Gastrocnemius medialis (tissue), 4 donors: ENCODE data around the gene RAB12. TPM values are rescaled to one million over a fixed set of nuclear protein-coding genes. Genes with fewer than 3 reads are reported as not detected.

Source experiments
- ATAC-seq, 2 donors: fragments of 150-250 bp; one replicate each; pipeline ENCODE4 v1.9.1; 2016
- DNase-seq, 2 donors: peaks; one replicate each; pipeline ENCODE4 v3.0.0-alpha.2; 2019
- H3K27ac ChIP-seq, 4 donors: fragments of 200-600 bp; sonication (generic); 1 replicate in 1 of 4; 2 replicates in 3 of 4; pipeline ENCODE4 v1.5.1; 2016 to 2018; ENCODE audit warnings: mild to moderate bottlenecking in 2 of 4, moderate library complexity in 1 of 4
- H3K27me3 ChIP-seq, 3 donors: fragments of 200-600 bp; sonication (generic) in 2 of 3; 1 replicate in 1 of 3; 2 replicates in 2 of 3; pipeline versions ENCODE4 v1.5.1 to v1.6.0; 2016 to 2019; ENCODE audit warnings: mild to moderate bottlenecking in 1 of 3, moderate library complexity in 1 of 3
- H3K36me3 ChIP-seq, 2 donors: fragments of 200-600 bp; sonication (generic) in 1 of 2; one replicate each; pipeline ENCODE4 v1.5.1; 2017 to 2018
- H3K4me1 ChIP-seq, 2 donors: fragments of 200-600 bp; sonication (generic) in 1 of 2; one replicate each; pipeline ENCODE4 v1.5.1; 2016 to 2017; ENCODE audit warnings: mild to moderate bottlenecking in 2 of 2
- H3K4me3 ChIP-seq, 4 donors: fragments of 200-600 bp; sonication (generic) in 3 of 4; 1 replicate in 1 of 4; 2 replicates in 3 of 4; pipeline ENCODE4 v1.5.1; 2016 to 2019; ENCODE audit warnings: mild to moderate bottlenecking in 2 of 4
- H3K9me3 ChIP-seq, 3 donors: fragments of 200-600 bp; sonication (generic) in 2 of 3; 1 replicate in 1 of 3; 2 replicates in 2 of 3; pipeline ENCODE4 v1.5.1; 2016 to 2019
- CTCF ChIP-seq, 5 experiments: fragments of 450-650 bp in 3 of 5; fragments of 200-600 bp in 2 of 5; sonication (generic) in 2 of 5; IDR thresholded peaks in 4 of 5; conservative IDR thresholded peaks in 1 of 5; 1 replicate in 4 of 5; 2 replicates in 1 of 5; pipeline ENCODE4 v1.5.1; 2016 to 2019; ENCODE audit warnings: antibody characterized with exemption in 5 of 5, mild to moderate bottlenecking in 3 of 5, moderate library complexity in 3 of 5
- POLR2A ChIP-seq, 2 donors: fragments of 450-650 bp; IDR thresholded peaks; one replicate each; pipeline ENCODE4 v1.6.1; 2017; ENCODE audit warnings: antibody characterized with exemption in 2 of 2, mild to moderate bottlenecking in 2 of 2, moderate library complexity in 2 of 2
- in situ Hi-C, 4 donors: fragments of 200-750 bp; cut with MboI; loops; one replicate each; pipeline versions ENCODE4 v1.15.0 to v1.8.0; 2017; ENCODE audit warnings: low sequenced_read_pairs in 4 of 4
- intact Hi-C: fragments of 100-400 bp; cut with DNase I; formaldehyde crosslinking; loops from one replicate; pipeline ENCODE4 v1.15.1; 2023; ENCODE audit warnings: low total_unique reads
- total RNA-seq, 4 donors: library from RNA; depleted of rRNA; stranded (reverse); fragments of >200 nt; gene quantifications; one replicate each; pipeline versions ENCODE4 v1.1.0 to v1.2.3, GENCODE V29; 2016

RAB12 gene
- total RNA-seq, 4 donors from 2014 or later = 152 to 243 (median 213) TPM

GRCh38 chr18:8673256-8674209, 64.3 kb downstream of the RAB12 start:
- intact Hi-C loops = no loop called here
- Histone ChIP-seq H3K27ac (no peak overlapping the region), H3K27me3 (no peaks in the 10 kb centered on the region), H3K4me3 (no peak overlapping the region), H3K36me3 (no peaks in the 10 kb centered on the region), H3K9me3 (no peaks in the 10 kb centered on the region), H3K4me1 (no peaks in the 10 kb centered on the region)
- TF ChIP-seq POLR2A (IDR thresholded peaks at IDR 0.05) (no peak), CTCF (IDR thresholded peaks at IDR 0.05 in 4 of 5, conservative IDR thresholded peaks at IDR 0.05 in 1 of 5) (no peak)
- in situ Hi-C loops = loop anchor here in 1 of 4 donors (25.0 kb wide), 2 partner anchors 489 to 664 kb away; partner anchors contain the start of gene TWSG1
- ATAC-seq = no peak
- DNase-seq = no peak

DNA sequence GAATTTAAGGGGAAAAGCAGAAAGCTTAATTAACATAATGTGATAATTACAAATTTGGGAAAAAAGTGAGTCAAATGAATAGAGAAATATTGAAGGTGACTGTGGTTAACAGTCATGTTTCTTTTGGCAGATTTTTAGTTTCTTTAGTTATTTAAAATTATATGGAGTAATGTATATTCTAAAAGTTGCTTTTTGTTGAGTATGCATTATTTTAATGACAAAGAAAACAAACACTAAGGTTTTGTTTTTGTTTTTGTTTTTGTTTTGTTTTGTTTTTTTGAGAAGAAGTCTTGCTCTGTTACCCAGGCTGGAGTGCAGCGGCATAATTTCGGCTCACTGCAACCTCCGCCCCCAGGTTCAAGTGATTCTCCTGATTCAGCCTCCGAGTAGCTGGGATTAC, 65.8 kb downstream of the RAB12 start:
- TF ChIP-seq POLR2A (IDR thresholded peaks at IDR 0.05) (no peak), CTCF (IDR thresholded peaks at IDR 0.05 in 4 of 5, conservative IDR thresholded peaks at IDR 0.05 in 1 of 5) (no peak)
- no peak for DNase-seq
- Histone ChIP-seq H3K27ac (no peak overlapping the region), H3K4me1 (no peaks in the 10 kb centered on the region), H3K4me3 (no peak overlapping the region), H3K9me3 (no peaks in the 10 kb centered on the region), H3K27me3 (no peaks in the 10 kb centered on the region), H3K36me3 (no peaks in the 10 kb centered on the region)
- in situ Hi-C loops = no loop called here
- ATAC-seq = no peak
- intact Hi-C loops = no loop called here

GRCh38 chr18:8681196-8681595, 72.0 kb downstream of the RAB12 start:
- in situ Hi-C loops = loop anchor here in 1 of 4 donors (10.0 kb wide), 1 partner anchor 304 kb away; no protein-coding TSS in a partner anchor
- intact Hi-C loops = no loop called here
- DNase-seq (no peak), ATAC-seq (no peak)
- Histone ChIP-seq H3K4me3 (no peak overlapping the region), H3K36me3 (no peaks in the 10 kb centered on the region), H3K27me3 (no peaks in the 10 kb centered on the region), H3K4me1 (no peaks in the 10 kb centered on the region), H3K27ac (no peak overlapping the region), H3K9me3 (no peaks in the 10 kb centered on the region)
- TF ChIP-seq POLR2A (IDR thresholded peaks at IDR 0.05) (no peak), CTCF (IDR thresholded peaks at IDR 0.05 in 4 of 5, conservative IDR thresholded peaks at IDR 0.05 in 1 of 5) (no peak)

- no peaks in the 10 kb centered on the region for H3K36me3 ChIP-seq
- H3K27me3 ChIP-seq = no peaks in the 10 kb centered on the region
- no peaks in the 10 kb centered on the region for H3K9me3 ChIP-seq
- H3K4me3 ChIP-seq = no peak overlapping the region
- intact Hi-C loops = no loop called here
- TF ChIP-seq POLR2A (IDR thresholded peaks at IDR 0.05) (no peak), CTCF (IDR thresholded peaks at IDR 0.05 in 4 of 5, conservative IDR thresholded peaks at IDR 0.05 in 1 of 5) (no peak)
- in situ Hi-C loops = loop anchor here in 1 of 4 donors (10.0 kb wide), 1 partner anchor 300 kb away; no protein-coding TSS in a partner anchor
- no peak for DNase-seq
- ATAC-seq = no peak
- H3K4me1 ChIP-seq = no peaks in the 10 kb centered on the region
- no peak overlapping the region for H3K27ac ChIP-seq
These were observed 75.3 kb downstream of the RAB12 start for GRCh38 chr18:8684577-8684976.
